HepG2 (cell line): ENCODE results near the gene DUSP15.

Experiments used
- HNRNPUL1 ChIP-seq: fragments of 200-400 bp; formaldehyde crosslinking; IDR thresholded peaks from 2 replicates; pipeline ENCODE4 v1.6.1; 2017; ENCODE audit warnings: low read depth, mild to moderate bottlenecking, low read length, moderate library complexity
- KDM4B ChIP-seq: sonication (generic); formaldehyde crosslinking; IDR thresholded peaks from 2 replicates; pipeline ENCODE4 v1.4.0; 2020; ENCODE audit warnings: missing genetic modification reagents
- PCBP2 ChIP-seq: fragments of 200-400 bp; formaldehyde crosslinking; optimal IDR thresholded peaks from 2 replicates; pipeline ENCODE3; 2018; ENCODE audit warnings: low read length, low read depth; ENCODE audit not compliant: poor library complexity, severe bottlenecking
- POLR2G ChIP-seq: fragments of 200-400 bp; formaldehyde crosslinking; IDR thresholded peaks from 2 replicates; pipeline ENCODE4 v1.6.1; 2018; ENCODE audit warnings: mild to moderate bottlenecking, low read depth, low read length, moderate library complexity
- SRSF4 ChIP-seq: fragments of 200-400 bp; formaldehyde crosslinking; IDR thresholded peaks from one replicate; pipeline ENCODE4 v1.6.1; 2018; ENCODE audit warnings: mild to moderate bottlenecking, low read depth, low read length, moderate library complexity; ENCODE audit not compliant: poor library complexity, severe bottlenecking
- ZSCAN20 ChIP-seq: sonication (generic); formaldehyde crosslinking; IDR thresholded peaks from 2 replicates; pipeline ENCODE4 v1.4.0; 2020; ENCODE audit warnings: missing genetic modification reagents, mild to moderate bottlenecking, borderline replicate concordance
- TF ChIP-seq, protein P1 (sequence below): sonication (generic); formaldehyde crosslinking; IDR thresholded peaks from 2 replicates; pipeline ENCODE4 v1.5.0; 2020; ENCODE audit warnings: mild to moderate bottlenecking, missing genetic modification reagents, moderate library complexity
- TF ChIP-seq, protein P2 (sequence below): sonication (generic); formaldehyde crosslinking; IDR thresholded peaks from 2 replicates; pipeline ENCODE4 v1.8.1; 2023; ENCODE audit warnings: mild to moderate bottlenecking, inconsistent platforms, moderate library complexity, missing genetic modification reagents, borderline replicate concordance

DNA sequence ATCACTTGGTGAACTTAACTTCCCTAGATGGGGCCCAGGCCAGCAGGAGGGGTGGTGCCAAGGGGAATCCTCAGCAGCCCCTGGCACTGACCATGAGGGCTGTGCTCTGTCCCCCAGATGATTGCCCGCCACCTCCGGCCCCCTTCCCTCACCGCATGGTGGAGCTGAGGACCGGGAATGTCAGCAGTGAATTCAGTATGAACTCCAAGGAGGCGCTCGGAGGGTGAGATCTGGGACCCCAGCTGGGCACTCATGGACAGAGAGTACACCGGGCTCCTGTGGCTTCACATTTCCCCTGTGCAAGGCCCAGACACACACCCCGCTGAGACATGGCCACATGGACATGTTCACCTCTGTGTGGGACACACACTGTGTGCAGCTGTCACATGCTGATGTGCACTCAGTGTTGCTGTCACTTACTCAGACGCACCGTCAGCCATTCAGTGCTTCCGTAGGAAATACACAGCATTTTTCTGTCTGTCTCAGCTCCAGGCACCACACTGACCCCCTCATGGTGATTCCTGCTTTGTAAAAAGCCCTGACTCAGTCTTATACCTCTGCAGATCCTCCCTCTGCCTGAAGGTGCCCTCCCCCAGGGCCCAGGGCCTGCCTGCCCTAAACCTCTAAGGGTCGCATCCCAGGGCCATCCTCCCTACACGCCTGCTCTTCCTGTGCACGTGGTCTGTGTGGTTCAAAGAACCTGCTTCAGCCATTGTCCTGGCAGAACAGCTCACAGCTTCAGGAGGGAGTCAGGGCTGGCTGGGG, 46.8 kb downstream of the DUSP15 start:
- TF ChIP-seq, protein P1, sequence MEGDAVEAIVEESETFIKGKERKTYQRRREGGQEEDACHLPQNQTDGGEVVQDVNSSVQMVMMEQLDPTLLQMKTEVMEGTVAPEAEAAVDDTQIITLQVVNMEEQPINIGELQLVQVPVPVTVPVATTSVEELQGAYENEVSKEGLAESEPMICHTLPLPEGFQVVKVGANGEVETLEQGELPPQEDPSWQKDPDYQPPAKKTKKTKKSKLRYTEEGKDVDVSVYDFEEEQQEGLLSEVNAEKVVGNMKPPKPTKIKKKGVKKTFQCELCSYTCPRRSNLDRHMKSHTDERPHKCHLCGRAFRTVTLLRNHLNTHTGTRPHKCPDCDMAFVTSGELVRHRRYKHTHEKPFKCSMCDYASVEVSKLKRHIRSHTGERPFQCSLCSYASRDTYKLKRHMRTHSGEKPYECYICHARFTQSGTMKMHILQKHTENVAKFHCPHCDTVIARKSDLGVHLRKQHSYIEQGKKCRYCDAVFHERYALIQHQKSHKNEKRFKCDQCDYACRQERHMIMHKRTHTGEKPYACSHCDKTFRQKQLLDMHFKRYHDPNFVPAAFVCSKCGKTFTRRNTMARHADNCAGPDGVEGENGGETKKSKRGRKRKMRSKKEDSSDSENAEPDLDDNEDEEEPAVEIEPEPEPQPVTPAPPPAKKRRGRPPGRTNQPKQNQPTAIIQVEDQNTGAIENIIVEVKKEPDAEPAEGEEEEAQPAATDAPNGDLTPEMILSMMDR: no peak
- no peak for TF ChIP-seq ZSCAN20 (CRISPR knock-in tag)
- TF ChIP-seq POLR2G: no peak
- TF ChIP-seq HNRNPUL1: no peak
- no peak for TF ChIP-seq SRSF4
- TF ChIP-seq, protein P2, sequence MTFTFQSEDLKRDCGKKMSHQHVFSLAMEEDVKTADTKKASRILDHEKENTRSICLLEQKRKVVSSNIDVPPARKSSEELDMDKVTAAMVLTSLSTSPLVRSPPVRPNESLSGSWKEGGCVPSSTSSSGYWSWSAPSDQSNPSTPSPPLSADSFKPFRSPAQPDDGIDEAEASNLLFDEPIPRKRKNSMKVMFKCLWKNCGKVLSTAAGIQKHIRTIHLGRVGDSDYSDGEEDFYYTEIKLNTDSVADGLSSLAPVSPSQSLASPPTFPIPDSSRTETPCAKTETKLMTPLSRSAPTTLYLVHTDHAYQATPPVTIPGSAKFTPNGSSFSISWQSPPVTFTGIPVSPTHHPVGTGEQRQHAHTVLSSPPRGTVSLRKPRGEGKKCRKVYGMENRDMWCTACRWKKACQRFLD: no peak
- TF ChIP-seq KDM4B (CRISPR knock-in tag): no peak
- TF ChIP-seq PCBP2: no peak
